ENCODE data around the gene TESK1.

- TF ChIP-seq POLR2A (IDR thresholded peaks at IDR 0.05) (no peak), CTCF (IDR thresholded peaks at IDR 0.05) (no peak), POLR2AphosphoS5 (IDR thresholded peaks at IDR 0.05; ENCODE audit: insufficient read depth in 1 of 2, low read depth in 1 of 2) (no peak)
Observed at GRCh38 chr9:35650341-35651158, 45.5 kb downstream of the TESK1 start, which contains the start of gene SIT1.
